NCI-H460 (cell line): ENCODE results near the gene PISD. TPM values are rescaled to one million over a fixed set of nuclear protein-coding genes. Genes with fewer than 3 reads are reported as not detected.
"Not testable (repeated sequence)": the region's sequence is repeated elsewhere in the genome, so short reads cannot be mapped to it uniquely, and the experiment has no call there.

Source experiments
- DNase-seq: peaks from one replicate; pipeline ENCODE4 v3.0.0-alpha.2; 2016; ENCODE audit warnings: low read depth; ENCODE audit errors: extremely low read depth
- polyA plus RNA-seq: library from polyadenylated mRNA; depleted of rRNA; stranded (reverse); fragments of >200 nt; gene quantifications from 2 replicates; pipeline ENCODE4 v1.2.3, GENCODE V29; 2014; cell fraction: nucleus; rRNA removed
- total RNA-seq: library from RNA; depleted of rRNA; stranded (reverse); fragments of >200 nt; shearing (Covaris generic); gene quantifications from 2 replicates; pipeline ENCODE4 v1.2.3, GENCODE V29; 2014; rRNA removed

Gene PISD
- 100 and 101 TPM in 2 replicates for total RNA-seq
- polyA plus RNA-seq, result 297 and 326 TPM in 2 replicates

DNA sequence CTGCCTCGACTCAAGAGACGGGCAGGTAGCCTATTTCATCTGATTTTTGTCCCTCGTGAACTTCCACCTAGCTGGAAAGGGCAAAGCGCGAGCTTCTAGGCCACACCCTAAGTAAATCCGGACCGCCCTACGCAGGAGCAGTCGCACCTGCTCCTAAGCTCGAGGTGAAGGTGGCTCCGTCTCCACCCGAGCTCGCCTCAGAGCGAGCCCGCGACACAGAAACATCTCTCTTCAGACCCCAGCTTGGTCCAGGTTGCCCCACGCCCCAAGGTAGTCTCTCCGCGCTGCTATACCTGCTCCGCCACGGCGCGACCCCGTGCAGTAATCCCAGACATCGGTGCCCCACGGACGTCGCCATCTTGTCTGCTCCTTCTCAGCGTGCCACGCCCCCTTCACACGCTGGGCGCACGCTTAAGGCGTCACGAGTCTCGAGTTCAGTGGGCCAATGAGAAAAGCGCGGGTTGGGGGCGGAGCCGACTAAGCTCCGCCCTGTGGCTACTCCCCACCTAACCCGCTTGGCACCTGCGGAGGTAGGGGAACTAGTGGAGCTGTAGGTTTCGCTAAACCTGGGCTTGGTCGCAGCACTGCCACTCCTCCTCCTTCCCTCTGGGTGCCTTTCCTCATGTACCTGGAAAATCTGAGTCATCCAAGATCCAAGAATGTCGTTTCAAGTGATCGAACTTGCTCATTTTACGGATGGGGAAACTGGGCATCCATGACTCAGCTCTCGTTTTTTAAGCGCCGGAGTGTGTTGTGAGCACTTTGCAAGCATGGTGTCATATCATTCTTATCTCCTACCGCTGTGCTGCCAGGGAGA lies at the start of gene PISD:
TSS of gene PISD (minus strand) at position 365 of the 817 bp plus-strand sequence. CDS start at position 358, 7 bp downstream.
- DNase-seq, result peak; percentile 92

DNA sequence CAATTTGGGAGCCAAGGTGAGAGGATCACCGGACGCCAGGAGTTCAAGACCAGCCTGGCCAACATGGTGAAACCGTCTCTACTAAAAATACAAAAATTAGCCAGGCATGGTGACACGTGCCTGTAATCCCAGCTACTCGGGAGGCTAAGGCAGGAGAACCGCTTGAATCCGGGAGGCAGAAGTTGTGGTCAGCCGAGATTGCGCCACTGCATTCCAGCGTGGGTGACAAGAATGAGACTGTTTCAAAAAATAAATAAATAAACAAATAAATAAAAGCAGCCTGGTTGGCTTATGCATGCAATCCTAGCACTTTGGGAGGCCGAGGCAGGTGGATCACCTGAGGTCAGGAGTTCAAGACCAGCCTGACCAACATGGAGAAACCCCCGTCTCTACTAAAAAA lies 49.2 kb upstream of the PISD start:
- DNase-seq, result not testable (repeated sequence)

DNA sequence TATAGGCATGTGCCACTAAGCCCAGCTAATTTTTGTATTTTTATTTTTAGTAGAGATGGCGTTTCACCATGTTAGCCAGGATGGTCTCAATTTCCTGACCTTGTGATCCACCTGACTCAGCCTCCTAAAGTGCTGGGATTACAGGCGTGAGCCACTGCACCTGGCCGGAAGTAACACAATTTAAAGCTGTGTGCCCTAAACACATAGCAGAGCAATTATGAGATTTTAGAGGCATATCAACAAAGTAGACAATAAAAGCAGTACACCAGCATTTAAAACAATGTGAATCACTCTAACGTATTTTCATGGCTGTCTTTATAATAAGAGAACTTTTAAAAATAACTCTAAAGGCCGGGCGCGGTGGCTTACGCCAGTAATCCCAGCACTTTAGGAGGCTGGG lies 45.5 kb upstream of the PISD start:
- no peak for DNase-seq

DNA sequence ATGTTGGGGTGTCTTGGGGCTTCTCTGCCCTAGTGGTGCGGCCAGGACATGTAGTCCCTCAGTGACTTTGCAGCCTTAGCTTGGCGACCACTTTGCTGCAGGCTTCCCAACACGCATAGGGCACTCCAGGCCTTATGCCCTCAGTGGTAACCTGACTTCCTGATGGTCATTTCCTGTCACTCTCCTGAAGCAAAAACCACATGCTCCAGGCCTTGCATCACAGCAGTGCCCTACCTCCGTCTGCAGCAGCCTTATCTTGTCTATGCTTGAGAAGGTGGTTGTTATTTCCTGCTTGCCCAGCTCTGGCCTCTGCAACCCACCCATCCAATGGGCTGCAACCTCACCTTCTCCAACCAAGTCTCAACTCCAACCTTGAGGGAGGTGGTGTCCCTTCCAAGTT lies 33.4 kb upstream of the PISD start:
- DNase-seq, result no peak

DNA sequence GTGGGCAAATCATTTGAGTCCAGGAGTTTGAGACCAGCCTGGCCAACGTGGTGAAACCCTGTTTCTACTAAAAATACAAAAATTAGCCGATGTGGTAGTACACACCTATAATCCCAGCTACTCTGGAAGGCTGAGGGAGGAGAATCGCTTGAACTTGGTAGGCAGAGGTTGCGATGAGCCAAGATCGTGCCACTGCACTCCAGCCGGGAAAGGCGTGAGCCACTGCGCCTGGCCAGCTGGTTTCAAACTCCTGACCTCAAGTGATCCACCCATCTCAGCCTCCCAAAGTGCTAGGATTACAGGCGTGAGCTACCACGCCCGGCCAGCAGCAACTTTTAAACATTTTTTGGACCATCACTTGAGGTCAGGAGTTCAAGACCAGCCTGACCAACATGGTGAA lies 32.0 kb upstream of the PISD start:
- DNase-seq, result not testable (repeated sequence)

DNA sequence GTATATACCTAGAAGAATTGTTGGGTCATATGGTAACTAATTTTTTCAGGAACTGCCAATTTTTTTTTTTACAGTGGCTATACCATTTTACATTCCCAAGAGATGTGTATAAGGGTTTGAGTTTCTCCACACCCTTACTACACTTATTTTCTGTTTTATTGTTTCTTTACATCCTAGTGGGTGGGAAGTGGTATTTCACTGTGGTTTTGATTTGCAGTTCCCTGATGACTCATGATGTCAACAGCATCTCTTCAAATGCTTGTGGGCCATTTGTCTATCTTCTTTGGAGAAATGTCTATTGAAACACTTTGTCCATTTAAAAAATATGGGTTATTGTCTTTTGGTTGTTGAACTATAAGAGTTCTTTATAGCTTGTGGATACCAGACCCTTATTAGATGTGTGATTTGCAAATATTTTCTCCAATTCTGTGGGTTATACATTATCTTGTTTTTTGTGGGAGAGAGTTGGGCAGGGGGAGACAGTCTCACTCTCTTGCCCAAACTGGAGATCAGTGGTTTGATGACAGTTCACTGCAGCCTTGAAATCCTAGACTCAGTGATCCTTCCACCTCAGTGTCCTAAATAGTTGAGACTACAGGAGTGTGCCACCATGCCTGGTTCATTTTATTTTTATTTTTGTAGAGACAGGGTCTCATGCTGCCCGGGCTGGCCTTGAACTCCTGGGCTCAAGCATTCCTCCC lies 30.3 kb upstream of the PISD start:
- no peak for DNase-seq

DNA sequence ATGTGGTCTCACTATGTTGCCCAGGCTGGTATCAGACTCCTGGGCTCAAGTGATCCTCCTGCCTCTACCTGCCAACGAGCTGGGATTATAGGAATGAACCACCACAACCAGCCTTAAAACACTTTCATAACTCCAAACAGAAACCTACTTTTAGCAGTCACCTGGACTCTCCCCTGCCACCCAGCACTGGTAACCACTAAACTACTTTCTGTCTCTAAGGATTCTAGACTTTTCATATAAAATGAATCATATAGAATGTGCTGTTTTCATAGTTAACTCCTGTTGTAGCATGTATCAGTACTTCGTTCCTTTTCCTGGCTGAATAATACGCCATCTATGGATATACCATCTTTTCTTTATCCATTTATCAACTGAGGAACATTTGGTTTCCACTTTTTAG lies 29.4 kb upstream of the PISD start:
- DNase-seq, result no peak

DNA sequence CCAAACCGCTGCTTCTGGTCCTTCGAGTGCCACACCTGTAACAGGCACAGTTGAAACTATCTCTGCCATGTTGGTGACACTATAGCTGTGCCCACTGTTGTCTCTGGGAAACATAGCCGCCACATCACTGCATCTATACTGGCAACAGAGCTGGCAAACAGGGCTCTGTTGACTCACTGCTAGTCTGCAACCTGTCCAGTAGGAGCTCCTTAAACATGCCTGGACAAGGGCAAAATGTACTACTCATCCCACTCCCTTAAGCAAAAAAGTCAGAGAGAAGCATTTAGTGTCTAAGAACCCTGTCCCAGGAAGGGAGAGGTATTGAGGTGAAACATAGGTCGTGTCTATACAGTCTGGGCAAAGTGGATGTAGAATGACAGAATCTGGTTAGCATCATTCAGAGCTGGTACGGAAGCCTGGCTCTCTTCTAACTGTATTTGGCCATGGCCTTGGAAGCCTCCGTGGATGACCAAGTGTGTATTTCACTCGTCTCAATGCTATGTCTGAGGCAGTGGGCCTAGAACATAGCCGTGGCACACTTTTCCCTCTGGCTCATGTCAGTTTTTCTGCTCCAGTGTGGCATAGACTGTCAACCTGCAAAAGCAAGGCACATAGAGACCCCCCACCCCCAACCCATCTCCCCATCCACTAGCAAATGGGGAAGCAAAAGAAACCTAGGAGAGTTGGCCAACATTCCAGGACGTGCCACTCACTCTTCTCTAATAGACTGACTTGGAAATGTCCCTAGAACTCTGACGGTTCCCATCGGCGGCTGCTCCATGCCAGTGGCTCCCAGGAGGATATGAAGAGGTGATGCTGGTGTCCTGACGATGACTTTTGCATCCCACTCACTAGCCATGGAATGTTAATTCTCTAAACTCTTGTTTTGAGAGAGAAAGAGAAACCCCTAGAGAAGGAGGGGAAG lies 21.4 kb upstream of the PISD start:
- no peak for DNase-seq

DNA sequence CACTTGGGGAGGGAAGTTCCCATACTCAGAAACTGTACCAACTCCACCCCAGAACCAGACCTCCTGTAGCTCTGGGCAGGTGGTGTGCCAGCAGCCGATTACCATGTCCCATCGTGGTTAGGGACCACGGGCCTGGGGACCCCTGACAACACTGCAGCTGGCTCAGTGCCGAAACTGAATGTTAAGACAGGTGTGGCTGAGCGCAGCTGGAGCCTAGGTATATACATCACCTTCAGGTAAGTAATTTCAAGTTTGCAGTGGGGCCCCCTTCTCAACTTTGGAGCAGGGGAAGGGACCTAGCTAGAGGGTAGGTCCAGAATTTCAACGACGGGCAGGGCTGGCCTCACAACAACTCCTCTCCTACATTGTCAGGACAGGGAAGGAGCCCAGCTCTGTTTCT lies 20.7 kb upstream of the PISD start:
- no peak for DNase-seq

DNA sequence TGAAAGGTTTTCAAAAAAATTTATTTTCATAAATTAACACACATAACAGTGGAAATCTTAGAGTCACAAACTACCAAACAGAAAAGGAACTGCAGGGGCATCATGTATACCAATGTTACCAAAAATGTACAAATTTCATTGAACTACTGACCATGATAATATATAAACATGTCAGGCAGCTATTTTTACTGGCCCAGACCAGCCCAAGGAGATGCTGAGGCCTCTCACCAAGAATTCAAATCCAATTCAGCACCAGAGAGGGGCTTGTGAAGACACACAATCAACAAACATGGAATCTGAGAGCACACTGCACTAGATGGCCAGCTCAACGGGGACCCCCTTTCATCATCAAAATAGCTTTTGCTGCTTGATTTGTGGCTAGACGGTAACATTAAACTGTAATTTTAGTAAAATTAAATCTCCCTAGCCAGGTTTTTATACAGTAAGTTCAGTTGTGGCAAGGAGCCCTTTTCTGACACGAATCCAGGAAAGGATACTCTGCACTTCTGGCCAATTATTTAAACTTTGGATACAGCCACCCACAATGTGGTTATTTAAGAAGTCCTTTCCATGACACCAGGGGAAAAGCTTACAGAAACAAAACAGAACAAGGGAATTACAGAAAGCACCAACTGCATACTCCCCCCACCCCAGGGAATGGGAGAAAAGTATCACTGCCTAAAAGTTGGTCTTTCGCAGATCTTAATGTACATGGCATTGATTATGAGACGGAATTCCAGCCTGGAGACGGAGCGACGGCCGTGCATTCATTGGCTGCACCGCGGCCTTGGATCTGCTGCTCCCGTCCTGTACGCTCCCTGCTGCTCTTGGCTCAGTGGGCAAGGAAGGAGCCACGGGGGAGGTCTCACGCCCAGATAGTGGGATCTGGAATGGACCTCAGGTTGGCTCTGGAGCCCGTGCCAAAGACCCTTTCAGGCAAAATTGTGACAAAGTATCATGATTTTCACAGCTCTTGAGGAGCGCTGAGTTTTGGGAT lies 19.6 kb upstream of the PISD start:
- DNase-seq, result no peak

DNA sequence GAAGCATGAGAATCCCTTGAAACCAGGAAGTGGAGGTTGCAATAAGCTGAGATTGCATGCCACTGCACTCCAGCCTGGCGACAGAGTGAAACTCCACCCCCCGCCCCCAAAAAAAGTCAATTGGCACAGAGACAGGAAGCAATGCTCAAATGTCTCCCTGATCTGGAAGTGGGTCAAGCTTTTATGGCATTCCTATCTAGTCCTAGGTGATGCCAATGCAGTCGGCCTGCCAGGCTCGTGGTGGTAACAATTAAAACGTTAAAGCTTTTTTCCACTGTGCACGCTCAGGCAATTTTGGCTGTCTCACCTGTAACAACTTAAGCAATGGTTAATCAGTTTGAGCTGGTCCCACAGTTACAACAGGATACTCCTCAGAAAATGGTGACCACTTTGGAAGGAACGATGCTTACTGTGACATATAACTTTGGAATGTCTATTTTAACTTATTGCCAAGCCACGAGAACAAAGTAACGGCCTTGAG lies 18.9 kb upstream of the PISD start:
- no peak for DNase-seq

DNA sequence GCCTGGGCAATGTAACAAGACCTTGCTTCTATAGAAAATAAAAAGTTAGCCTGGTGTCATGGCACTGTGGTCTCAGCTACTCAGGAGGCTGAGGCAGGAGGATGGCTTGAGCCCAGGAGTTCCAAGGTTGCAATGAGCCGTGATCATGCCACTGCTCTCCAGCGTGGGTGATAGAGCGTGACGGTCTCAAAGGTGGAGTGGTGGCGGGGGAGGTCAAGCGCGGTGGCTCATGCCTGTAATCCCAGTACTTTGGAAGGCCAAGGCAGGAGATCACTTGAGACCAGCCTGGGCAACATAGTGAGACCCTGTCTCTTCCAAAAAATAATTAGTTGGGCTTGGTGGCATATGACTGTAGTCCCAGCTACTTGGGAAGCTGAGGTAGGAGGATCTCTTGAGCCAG lies 16.7 kb upstream of the PISD start:
- DNase-seq, result no peak

DNA sequence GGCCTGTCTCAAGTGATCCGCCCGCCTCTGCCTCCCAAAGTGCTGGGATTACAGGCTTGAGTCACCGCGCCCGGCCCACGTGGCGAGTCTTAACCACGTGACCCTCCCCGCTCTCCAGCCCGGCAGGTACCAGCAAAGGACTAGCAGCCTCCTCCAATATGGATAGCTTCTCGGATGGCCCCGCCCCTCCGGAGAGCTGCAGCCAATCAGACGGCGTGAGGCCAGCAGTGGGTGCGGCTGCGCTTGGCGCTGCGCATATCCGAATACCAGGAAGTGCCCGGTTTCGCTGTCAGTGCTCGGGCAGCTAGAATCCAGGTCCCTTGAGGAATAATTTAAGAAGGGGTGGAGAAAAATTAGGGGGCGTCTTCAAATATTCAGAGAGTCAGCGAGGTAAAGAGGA lies 14.7 kb upstream of the PISD start:
- DNase-seq, result peak; percentile 87

DNA sequence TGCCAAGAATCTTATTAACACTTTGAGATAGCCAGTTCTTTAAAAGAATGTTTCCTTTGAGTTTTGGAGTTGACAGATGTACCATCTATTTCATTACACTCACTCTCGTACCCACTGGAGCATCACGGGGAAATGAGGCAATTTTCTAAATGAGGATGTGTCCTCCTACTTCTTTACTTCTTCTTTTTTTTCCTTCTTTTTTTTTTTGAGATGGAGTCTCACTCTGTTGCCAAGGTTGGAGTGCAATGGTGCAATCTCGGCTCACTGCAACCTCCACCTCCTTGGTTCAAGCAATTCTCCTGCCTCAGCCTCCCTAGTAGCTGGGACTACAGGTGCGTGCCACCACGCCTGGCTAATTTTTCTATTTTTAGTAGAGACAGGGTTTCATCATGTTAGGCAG lies 12.2 kb upstream of the PISD start:
- not testable (repeated sequence) for DNase-seq

DNA sequence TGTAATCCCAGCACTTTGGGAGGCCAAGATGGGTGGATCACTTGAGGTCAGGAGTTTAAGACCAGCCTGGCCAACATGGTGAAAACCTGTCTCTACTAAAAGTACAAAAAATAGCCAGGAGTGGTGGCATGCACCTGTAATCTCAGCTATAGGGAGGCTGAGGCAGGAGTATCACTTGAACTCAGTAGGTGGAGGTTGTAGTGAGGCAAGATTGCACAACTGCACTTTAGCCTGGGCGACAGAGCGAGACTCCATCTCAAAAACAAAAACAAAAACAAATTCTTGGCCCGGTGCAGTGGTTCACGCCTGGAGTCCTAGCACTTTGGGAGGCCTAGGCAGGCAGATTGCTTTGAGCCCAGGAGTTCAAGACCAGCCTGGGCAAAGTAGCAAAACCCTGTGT lies 6.8 kb upstream of the PISD start:
- not testable (repeated sequence) for DNase-seq

DNA sequence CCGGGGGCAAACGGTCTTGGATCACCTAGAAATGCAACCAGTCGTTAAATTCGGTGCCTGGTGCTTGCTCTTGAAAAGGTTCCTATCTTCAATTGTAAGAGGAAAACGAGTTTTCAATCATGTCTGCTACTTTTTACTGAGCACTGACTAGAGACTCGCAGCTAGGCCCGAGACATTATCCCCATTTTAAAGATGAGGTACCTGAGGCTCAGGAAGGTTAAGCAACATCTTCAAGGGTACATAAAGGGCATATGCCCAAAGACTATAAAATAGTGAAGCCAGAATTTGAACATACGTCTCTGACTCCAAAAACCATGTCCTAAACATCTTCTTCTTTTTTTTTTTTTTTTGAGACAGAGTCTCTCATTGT lies 638 bp upstream of the PISD start:
- no peak for DNase-seq

DNA sequence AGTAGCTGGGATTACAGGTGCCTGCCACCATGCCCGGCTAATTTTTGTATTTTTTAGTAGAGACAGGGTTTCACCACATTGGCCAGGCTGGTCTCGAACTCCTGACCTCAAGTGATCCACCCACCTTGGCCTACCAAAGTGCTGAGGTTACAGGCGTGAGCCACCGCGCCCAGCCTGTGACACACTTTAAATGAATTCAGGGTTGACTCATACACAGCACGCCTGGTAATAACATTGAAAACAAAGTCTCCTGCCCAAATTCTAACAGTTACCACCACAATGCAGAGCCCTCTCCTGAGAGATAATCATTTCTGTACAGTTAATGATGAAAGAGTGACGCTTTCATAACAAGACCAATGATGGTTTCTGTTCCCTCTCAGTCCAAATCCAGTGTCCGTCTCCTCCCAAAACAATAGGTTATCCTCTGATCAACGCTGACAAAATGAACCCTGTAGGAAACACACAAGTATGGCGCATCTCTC lies 1.1 kb downstream of the PISD start:
- not testable (repeated sequence) for DNase-seq

DNA sequence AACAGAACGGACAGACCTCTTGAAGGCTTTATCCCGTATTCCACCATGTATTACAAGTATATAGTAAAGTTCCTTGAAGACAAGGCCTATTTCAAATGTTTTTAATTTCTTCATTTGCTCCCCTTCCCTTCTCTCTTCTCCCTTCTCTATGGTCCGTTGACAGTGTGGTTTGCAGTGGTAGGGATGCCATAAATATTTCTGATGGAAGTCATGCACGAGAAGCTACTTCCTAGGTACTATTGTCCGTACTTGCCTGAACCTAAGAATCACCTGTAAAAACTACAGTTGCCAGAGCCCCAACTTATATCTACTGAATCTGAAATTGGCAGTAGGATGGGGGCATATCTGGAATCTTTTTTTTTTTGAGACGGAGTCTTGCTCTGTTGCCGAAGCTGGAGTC lies 2.8 kb downstream of the PISD start:
- DNase-seq, result no peak

DNA sequence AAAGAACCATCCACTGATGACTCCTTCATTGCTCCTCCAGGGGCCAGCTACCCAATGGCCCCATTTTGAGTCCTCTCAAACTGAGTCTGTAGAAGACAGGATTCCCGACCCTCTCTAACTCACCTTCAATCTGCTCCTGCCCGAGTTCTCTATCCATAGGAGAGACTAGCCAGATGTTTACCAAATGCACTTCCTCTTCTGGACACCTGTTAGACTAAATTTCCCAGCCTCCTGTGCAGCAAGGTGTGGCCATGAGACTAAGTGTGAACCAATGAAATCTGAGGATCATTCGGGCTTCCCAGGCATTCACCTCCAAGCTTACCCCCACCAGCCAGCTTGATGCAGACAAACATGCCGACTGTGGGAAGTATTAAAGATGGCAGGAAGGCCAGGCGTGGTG lies 7.6 kb downstream of the PISD start:
- DNase-seq, result no peak
